Measurements from ENCODE around the gene FAM3D. TPM values are rescaled to one million over a fixed set of nuclear protein-coding genes. Genes with fewer than 3 reads are reported as not detected.

The FAM3D gene
- total and polyA plus RNA-seq, 10 of the 15 experiments (the other 5 are each of a cell fraction or from before 2014, with no cell fraction given) = 0.04 to 0.07 TPM; not detected in 8

- Histone ChIP-seq H3K36me3 (ENCODE audit: control insufficient read depth in 2 of 2, insufficient read depth in 2 of 2, low read length in 1 of 2) (no peaks in the 10 kb centered on the region), H3K4me2 (ENCODE audit: control insufficient read depth, insufficient read depth) (no peak overlapping the region), H3K4me1 (ENCODE audit: control insufficient read depth, insufficient read depth, low read length) (no peaks in the 10 kb centered on the region), H3K27ac (ENCODE audit: control insufficient read depth, insufficient read depth) (no peak overlapping the region), H4K20me1 (ENCODE audit: control insufficient read depth, insufficient read depth) (no peaks in the 10 kb centered on the region; the same call in 1 of the 2 replicates), H3K9me3 (replicated peaks; ENCODE audit: control insufficient read depth, insufficient read depth, low read length) (no peaks in the 10 kb centered on the region), H3K4me3 (no peak overlapping the region), H3K27me3 (replicated peaks in 1 of 2; ENCODE audit: control insufficient read depth in 2 of 2, insufficient read depth in 2 of 2, low read length in 1 of 2) (peaks cover 0 to 1% of the 10 kb centered on the region in 2 experiments; a peak in 2 of 4 replicates), H3K79me2 (ENCODE audit: control insufficient read depth, insufficient read depth, low read length) (no peaks in the 10 kb centered on the region), H2AFZ (ENCODE audit: control insufficient read depth, low read depth, low read length) (no peak overlapping the region), H3K9ac (ENCODE audit: control insufficient read depth, insufficient read depth, low read length) (no peak overlapping the region)
- DNase-seq (ENCODE audit: low read depth, low spot score) = no peak
- WGBS (ENCODE audit: insufficient coverage, insufficient replicate concordance, low lambda C conversion rate, missing lambda C conversion rate) = 41% methylated on average over 8 of the region's 8 CpGs
- FAIRE-seq = no peak
- BruUV-seq (replicated peaks) = no TSS peak
- ChIA-PET SMC1A (ENCODE audit: uncharacterized antibody, unreplicated experiment) (no interaction called here), CTCF (no interaction called here), POLR2A (no interaction called here), RAD21 (ENCODE audit: unreplicated experiment) (no interaction called here)
- in situ Hi-C loops (cut with MboI) (loop anchor here (10.0 kb wide), 1 partner anchor 439 kb away; no protein-coding TSS in a partner anchor), intact Hi-C loops (cut with micrococcal nuclease; ENCODE audit: unreplicated experiment) (no loop called here)
- ATAC-seq = no peak
- TF ChIP-seq ZBTB40 (IDR thresholded peaks at IDR 0.05; ENCODE audit: borderline replicate concordance) (no peak), POLR2AphosphoS2 (IDR thresholded peaks at IDR 0.05; ENCODE audit: low read depth, low read length) (no peak), BHLHE40 (IDR thresholded peaks at IDR 0.05; ENCODE audit: borderline replicate concordance in 1 of 2, low read depth in 2 of 2, low read length in 1 of 2) (no peak), TAF1 (IDR thresholded peaks at IDR 0.05; ENCODE audit: borderline replicate concordance, low read depth, low read length) (no peak), NFYB (IDR thresholded peaks at IDR 0.05; ENCODE audit: insufficient read depth, low read depth, low read length) (no peak), CHD1 (IDR thresholded peaks at IDR 0.05; ENCODE audit: low read depth, low read length) (no peak), PML (IDR thresholded peaks at IDR 0.05; ENCODE audit: low read length) (no peak), ZNF207 (IDR thresholded peaks at IDR 0.05; ENCODE audit: borderline replicate concordance) (no peak), CREM (IDR thresholded peaks at IDR 0.05; ENCODE audit: low read depth) (no peak), SKIL (IDR thresholded peaks at IDR 0.05; ENCODE audit: low read depth, poor library complexity, severe bottlenecking) (no peak), IRF5 (IDR thresholded peaks at IDR 0.05; ENCODE audit: borderline replicate concordance) (no peak), SREBF1 (IDR thresholded peaks at IDR 0.05; ENCODE audit: low read length) (no peak), ATF2 (IDR thresholded peaks at IDR 0.05; ENCODE audit: low read length) (no peak), NFXL1 (IDR thresholded peaks at IDR 0.05; ENCODE audit: borderline replicate concordance) (no peak), ZNF24 (IDR thresholded peaks at IDR 0.05) (no peak), RAD51 (IDR thresholded peaks at IDR 0.05) (no peak), RUNX3 (IDR thresholded peaks at IDR 0.05; ENCODE audit: low read length) (no peak)
Measured at GRCh38 chr3:58623478-58623877, 43.1 kb downstream of the FAM3D start.
